ENCODE measurements around the gene SIGLEC5.
A peak's percentile ranks its signal among the peaks of the same experiment; 100 is the strongest.

SIGLEC5 gene

GRCh38 chr19:51614789-51615188 lies 15.4 kb downstream of the SIGLEC5 start:
- H4K20me1 ChIP-seq (ENCODE audit: insufficient read depth, low read length, poor library complexity, severe bottlenecking) = no peaks in the 10 kb centered on the region
- TF ChIP-seq CTCF (conservative IDR thresholded peaks at IDR 0.05; ENCODE audit: low read length) = no peak
- no peak for TF ChIP-seq EZH2phosphoT487 (IDR thresholded peaks at IDR 0.05; ENCODE audit: borderline replicate concordance)
- no peaks in the 10 kb centered on the region for H3K36me3 ChIP-seq (ENCODE audit: insufficient read depth, low read length)
- no peaks in the 10 kb centered on the region for H3F3A ChIP-seq (ENCODE audit: low read depth)
- no peak overlapping the region for H3K4me2 ChIP-seq (ENCODE audit: low read depth, low read length, poor library complexity, severe bottlenecking)
- no peak overlapping the region for H2AFZ ChIP-seq (ENCODE audit: low read length)
- H3K4me3 ChIP-seq (ENCODE audit: low read length, poor library complexity, severe bottlenecking) = no peak overlapping the region
- H3K9ac ChIP-seq (ENCODE audit: low read depth, low read length, poor library complexity, severe bottlenecking) = no peak overlapping the region
- H3K27me3 ChIP-seq (ENCODE audit: insufficient read depth, low read length, poor library complexity, severe bottlenecking) = no peaks in the 10 kb centered on the region
- H3K4me1 ChIP-seq (ENCODE audit: insufficient read depth, low read length, poor library complexity, severe bottlenecking) = no peaks in the 10 kb centered on the region
- H3K9me3 ChIP-seq (ENCODE audit: insufficient read depth, low read depth, low read length) = no peaks in the 10 kb centered on the region
- H3K9me2 ChIP-seq (replicated peaks; ENCODE audit: low read depth, low read length) = no peaks in the 10 kb centered on the region
- H3K79me2 ChIP-seq (ENCODE audit: insufficient read depth, low read length) = no peaks in the 10 kb centered on the region

DNA sequence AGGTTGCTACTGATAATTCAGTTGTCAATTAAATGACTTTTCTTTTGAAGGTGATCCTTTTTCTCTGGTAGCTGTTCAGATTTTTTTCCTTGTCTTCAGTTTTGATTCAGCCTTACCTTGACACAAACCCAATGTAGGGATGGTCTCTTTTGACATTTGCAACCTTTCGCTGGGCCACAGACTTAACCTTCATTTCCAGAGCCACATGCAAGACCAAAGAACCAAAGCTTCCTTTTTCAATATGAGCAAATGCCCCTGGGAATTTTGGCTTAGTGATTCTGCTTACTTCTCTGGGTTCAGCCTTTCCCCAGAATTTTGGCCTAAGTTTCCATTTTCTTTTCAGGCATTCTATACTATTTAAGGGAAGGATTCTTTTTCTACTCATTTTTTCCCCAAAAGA lies 19.6 kb downstream of the SIGLEC5 start:
- Histone ChIP-seq H3K9me2 (replicated peaks; ENCODE audit: low read depth, low read length) (no peaks in the 10 kb centered on the region), H3F3A (ENCODE audit: low read depth) (no peaks in the 10 kb centered on the region), H3K4me1 (ENCODE audit: insufficient read depth, low read length, poor library complexity, severe bottlenecking) (no peaks in the 10 kb centered on the region), H3K27me3 (ENCODE audit: insufficient read depth, low read length, poor library complexity, severe bottlenecking) (no peaks in the 10 kb centered on the region), H4K20me1 (ENCODE audit: insufficient read depth, low read length, poor library complexity, severe bottlenecking) (no peaks in the 10 kb centered on the region), H3K9ac (ENCODE audit: low read depth, low read length, poor library complexity, severe bottlenecking) (no peak overlapping the region), H3K4me3 (ENCODE audit: low read length, poor library complexity, severe bottlenecking) (no peak overlapping the region), H3K9me3 (ENCODE audit: insufficient read depth, low read depth, low read length) (no peaks in the 10 kb centered on the region), H3K36me3 (ENCODE audit: insufficient read depth, low read length) (no peaks in the 10 kb centered on the region), H2AFZ (ENCODE audit: low read length) (no peak overlapping the region), H3K79me2 (ENCODE audit: insufficient read depth, low read length) (no peaks in the 10 kb centered on the region), H3K4me2 (ENCODE audit: low read depth, low read length, poor library complexity, severe bottlenecking) (no peak overlapping the region)
- TF ChIP-seq EZH2phosphoT487 (IDR thresholded peaks at IDR 0.05; ENCODE audit: borderline replicate concordance) (no peak), CTCF (conservative IDR thresholded peaks at IDR 0.05; ENCODE audit: low read length) (no peak)

DNA sequence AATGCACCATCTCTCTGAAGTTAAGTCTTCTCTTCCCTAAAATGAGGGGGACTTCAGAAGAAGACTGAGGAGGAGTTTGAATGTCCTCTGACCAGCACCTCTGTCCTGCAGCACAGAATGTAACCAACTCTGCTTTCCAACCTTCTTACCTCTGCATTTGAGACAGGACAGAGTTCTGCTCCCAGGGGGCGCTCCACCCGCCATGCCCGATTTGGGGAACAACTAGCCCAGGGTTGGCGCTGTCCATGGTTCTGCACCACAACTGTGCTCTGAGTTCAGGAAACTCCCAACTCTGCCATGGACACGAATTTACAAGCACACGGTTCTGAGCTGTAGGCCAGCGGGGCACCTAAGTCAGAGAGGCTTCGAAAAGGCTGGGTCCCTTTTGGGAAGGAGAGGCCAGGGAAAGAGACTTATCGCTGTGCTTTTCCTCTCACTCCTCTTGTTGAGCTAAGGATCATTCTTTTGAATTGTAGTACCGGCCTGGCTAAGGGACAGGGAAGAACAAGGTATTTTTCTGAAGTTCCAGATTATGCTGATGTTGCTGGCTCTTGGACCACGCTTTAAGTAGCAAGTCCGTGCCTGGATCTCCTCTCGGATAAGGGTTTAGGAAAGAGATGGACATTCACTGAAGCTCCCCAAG lies 22.2 kb downstream of the SIGLEC5 start:
- Histone ChIP-seq H3K9me3 (ENCODE audit: insufficient read depth, low read depth, low read length) (no peaks in the 10 kb centered on the region), H3K4me3 (ENCODE audit: low read length, poor library complexity, severe bottlenecking) (no peak overlapping the region), H2AFZ (ENCODE audit: low read length) (no peak overlapping the region), H3K9me2 (replicated peaks; ENCODE audit: low read depth, low read length) (no peaks in the 10 kb centered on the region), H3K4me2 (ENCODE audit: low read depth, low read length, poor library complexity, severe bottlenecking) (no peak overlapping the region), H3K9ac (ENCODE audit: low read depth, low read length, poor library complexity, severe bottlenecking) (no peak overlapping the region), H4K20me1 (ENCODE audit: insufficient read depth, low read length, poor library complexity, severe bottlenecking) (no peaks in the 10 kb centered on the region), H3K36me3 (ENCODE audit: insufficient read depth, low read length) (no peaks in the 10 kb centered on the region), H3K27me3 (ENCODE audit: insufficient read depth, low read length, poor library complexity, severe bottlenecking) (no peaks in the 10 kb centered on the region), H3F3A (ENCODE audit: low read depth) (no peaks in the 10 kb centered on the region), H3K4me1 (ENCODE audit: insufficient read depth, low read length, poor library complexity, severe bottlenecking) (no peaks in the 10 kb centered on the region), H3K79me2 (ENCODE audit: insufficient read depth, low read length) (no peaks in the 10 kb centered on the region)
- TF ChIP-seq CTCF (conservative IDR thresholded peaks at IDR 0.05; ENCODE audit: low read length) = peak; percentile 89
- no peak for TF ChIP-seq EZH2phosphoT487 (IDR thresholded peaks at IDR 0.05; ENCODE audit: borderline replicate concordance)

Measured in Loucy (cell line).